CD4-positive, CD25-positive, alpha-beta regulatory T cell (primary cell): ENCODE data around the gene HDAC10. TPM values are rescaled to one million over a fixed set of nuclear protein-coding genes. Genes with fewer than 3 reads are reported as not detected.

Source experiments
- ATAC-seq, 2 donors: fragments of 150-1000 bp; cut with Tn5 transposase; one replicate each; pipeline ENCODE4 v1.10.0; 2021; ENCODE audit warnings: low read depth in 2 of 2, moderate number of reproducible peaks in 2 of 2, moderate library complexity in 1 of 2
- DNase-seq, 3 donors: peaks; one replicate each; pipeline versions ENCODE4 v3.0.0 to v3.0.0-alpha.2; 2012 to 2022; ENCODE audit warnings: mixed read lengths in 1 of 3
- H3K27ac ChIP-seq: one replicate; pipeline ENCODE4 v1.7.0; 2013; ENCODE audit warnings: mild to moderate bottlenecking, low read length; ENCODE audit not compliant: insufficient read depth, poor library complexity, severe bottlenecking
- H3K27me3 ChIP-seq: one replicate; pipeline ENCODE4 v1.7.0; 2013; ENCODE audit warnings: low read length; ENCODE audit not compliant: control insufficient read depth, insufficient read depth
- H3K36me3 ChIP-seq: one replicate; pipeline ENCODE4 v1.7.0; 2013; ENCODE audit warnings: mild to moderate bottlenecking, low read length, moderate library complexity; ENCODE audit not compliant: control insufficient read depth, insufficient read depth
- H3K4me1 ChIP-seq: 2 replicates; pipeline ENCODE4 v1.7.0; 2013; ENCODE audit warnings: mild to moderate bottlenecking, low read length; ENCODE audit not compliant: insufficient read depth, control insufficient read depth, poor library complexity, severe bottlenecking
- H3K4me3 ChIP-seq: one replicate; pipeline ENCODE4 v1.7.0; 2013; ENCODE audit warnings: low read depth, mild to moderate bottlenecking, low read length, moderate library complexity
- H3K9me3 ChIP-seq, 2 experiments: 1 replicate in 1 of 2; 2 replicates in 1 of 2; pipeline ENCODE4 v1.7.0; 2013; ENCODE audit warnings: low read length in 2 of 2, mild to moderate bottlenecking in 1 of 2, moderate library complexity in 1 of 2; ENCODE audit not compliant: control insufficient read depth in 2 of 2
- H3K27ac Mint-ChIP-seq, 3 donors: one replicate each; pipeline ENCODE4 v1.8.0; 2020 to 2022; ENCODE audit warnings: mild to moderate bottlenecking in 3 of 3, mixed read lengths in 3 of 3, moderate library complexity in 2 of 3
- H3K27me3 Mint-ChIP-seq: one replicate; pipeline ENCODE4 v1.8.0; 2022; ENCODE audit warnings: mild to moderate bottlenecking, mixed read lengths
- H3K36me3 Mint-ChIP-seq: one replicate; pipeline ENCODE4 v1.8.0; 2020; ENCODE audit warnings: mixed read lengths
- H3K4me1 Mint-ChIP-seq, 4 donors: one replicate each; pipeline ENCODE4 v1.8.0; 2020 to 2022; ENCODE audit warnings: mixed read lengths in 4 of 4, mild to moderate bottlenecking in 1 of 4
- H3K4me3 Mint-ChIP-seq, 4 donors: one replicate each; pipeline ENCODE4 v1.8.0; 2020 to 2022; ENCODE audit warnings: mild to moderate bottlenecking in 4 of 4, mixed read lengths in 4 of 4, moderate library complexity in 3 of 4
- H3K9me3 Mint-ChIP-seq, 7 donors: one replicate each; pipeline ENCODE4 v1.8.0; 2020 to 2022; ENCODE audit warnings: mixed read lengths in 7 of 7, mild to moderate bottlenecking in 3 of 7, moderate library complexity in 2 of 7
- polyA plus RNA-seq, 4 donors: library from polyadenylated mRNA; unstranded; fragments of 300-500 nt; fragmentation: Illumina TruSeq; gene quantifications; one replicate each; pipeline ENCODE4 v1.2.3, GENCODE V29; 2021
- total RNA-seq: library from RNA; stranded (reverse); gene quantifications from one replicate; pipeline ENCODE4 v1.2.3, GENCODE V29; 2022

Gene HDAC10
- total and polyA plus RNA-seq, 5 donors from 2014 or later, result 6.0 to 125 (median 7.5) TPM

GRCh38 chr22:50264946-50265669, 14.0 kb upstream of the HDAC10 start:
- DNase-seq, result no peak
- no peaks in the 10 kb centered on the region for H3K36me3 ChIP-seq
- no peak overlapping the region for H3K4me3 ChIP-seq
- H3K27me3 ChIP-seq, result no peaks in the 10 kb centered on the region
- H3K4me3 Mint-ChIP-seq, result no peak overlapping the region
- no peak for ATAC-seq
- H3K27ac ChIP-seq, result no peak overlapping the region
- H3K9me3 ChIP-seq, result no peaks in the 10 kb centered on the region
- H3K4me1 Mint-ChIP-seq, result peaks cover 0 to 20% (median 3%) of the 10 kb centered on the region in 4 donors
- no peaks in the 10 kb centered on the region for H3K9me3 Mint-ChIP-seq
- H3K36me3 Mint-ChIP-seq, result no peaks in the 10 kb centered on the region
- peaks cover 22% of the 10 kb centered on the region for H3K27me3 Mint-ChIP-seq
- peaks cover 24% of the 10 kb centered on the region for H3K4me1 ChIP-seq
- H3K27ac Mint-ChIP-seq, result no peak overlapping the region

- H3K4me3 ChIP-seq, result no peak overlapping the region
- no peaks in the 10 kb centered on the region for H3K9me3 ChIP-seq
- Mint-ChIP-seq H3K27me3 (peaks cover 29% of the 10 kb centered on the region), H3K4me1 (peaks cover 0 to 18% (median 3%) of the 10 kb centered on the region in 4 donors), H3K9me3 (no peaks in the 10 kb centered on the region), H3K27ac (no peak overlapping the region), H3K4me3 (no peak overlapping the region), H3K36me3 (no peaks in the 10 kb centered on the region)
- H3K4me1 ChIP-seq, result peaks cover 18% of the 10 kb centered on the region
- H3K36me3 ChIP-seq, result no peaks in the 10 kb centered on the region
- ATAC-seq, result no peak
- no peaks in the 10 kb centered on the region for H3K27me3 ChIP-seq
- H3K27ac ChIP-seq, result no peak overlapping the region
- no peak for DNase-seq
Observed at GRCh38 chr22:50264104-50264745, 13.2 kb upstream of the HDAC10 start.

- H3K27ac Mint-ChIP-seq, result no peak overlapping the region
- no peaks in the 10 kb centered on the region for H3K36me3 ChIP-seq
- H3K9me3 Mint-ChIP-seq, result no peaks in the 10 kb centered on the region
- DNase-seq (no peak), ATAC-seq (no peak)
- no peaks in the 10 kb centered on the region for H3K36me3 Mint-ChIP-seq
- no peak overlapping the region for H3K27ac ChIP-seq
- no peaks in the 10 kb centered on the region for H3K9me3 ChIP-seq
- H3K4me1 Mint-ChIP-seq, result peaks cover 0 to 11% (median 1%) of the 10 kb centered on the region in 4 donors
- H3K27me3 ChIP-seq, result no peaks in the 10 kb centered on the region
- H3K4me1 ChIP-seq, result peaks cover 15% of the 10 kb centered on the region
- no peak overlapping the region for H3K4me3 ChIP-seq
- H3K27me3 Mint-ChIP-seq, result peaks cover 34% of the 10 kb centered on the region
- H3K4me3 Mint-ChIP-seq, result no peak overlapping the region
Observed at GRCh38 chr22:50262973-50263617, 12.0 kb upstream of the HDAC10 start.

GRCh38 chr22:50262460-50262911, 11.4 kb upstream of the HDAC10 start:
- peak overlapping the region in 1 of 3 donors; percentile 26 for H3K27ac Mint-ChIP-seq
- DNase-seq (no peak), ATAC-seq (no peak)
- H3K27ac ChIP-seq, result no peak overlapping the region
- H3K27me3 Mint-ChIP-seq, result peaks cover 34% of the 10 kb centered on the region
- no peaks in the 10 kb centered on the region for H3K27me3 ChIP-seq
- peak overlapping the region; percentile 2 to 70 (median 42) for H3K4me3 Mint-ChIP-seq
- H3K9me3 ChIP-seq, result no peaks in the 10 kb centered on the region
- H3K4me1 ChIP-seq, result peaks cover 12% of the 10 kb centered on the region
- no peaks in the 10 kb centered on the region for H3K9me3 Mint-ChIP-seq
- H3K36me3 ChIP-seq, result no peaks in the 10 kb centered on the region
- H3K36me3 Mint-ChIP-seq, result no peaks in the 10 kb centered on the region
- H3K4me1 Mint-ChIP-seq, result peaks cover 0 to 10% (median under 1%) of the 10 kb centered on the region in 4 donors
- no peak overlapping the region for H3K4me3 ChIP-seq

- Histone ChIP-seq H3K27ac (no peak within 1 kb of the TSS), H3K36me3 (no peaks in the 10 kb centered on the region), H3K4me1 (peaks cover 12% of the 10 kb centered on the region), H3K4me3 (no peak within 1 kb of the TSS), H3K27me3 (no peaks in the 10 kb centered on the region), H3K9me3 (no peaks in the 10 kb centered on the region)
- DNase-seq (no peak), ATAC-seq (no peak)
- H3K27me3 Mint-ChIP-seq, result peaks cover 34% of the 10 kb centered on the region
- H3K27ac Mint-ChIP-seq, result peak within 1 kb of the TSS in 1 of 3 donors; percentile 26
- H3K36me3 Mint-ChIP-seq, result no peaks in the 10 kb centered on the region
- H3K4me3 Mint-ChIP-seq, result peak within 1 kb of the TSS in 3 of 4 donors; percentile 38 to 70 (median 46)
- peaks cover 0 to 10% (median under 1%) of the 10 kb centered on the region in 4 donors for H3K4me1 Mint-ChIP-seq
- H3K9me3 Mint-ChIP-seq, result no peaks in the 10 kb centered on the region
Observed at GRCh38 chr22:50261615-50262459, 10.8 kb upstream of the HDAC10 start, which contains the start of gene MAPK12. MAPK12 (minus strand) TSS chr22:50261683; CDS start chr22:50261509, 174 bp downstream.

GRCh38 chr22:50260801-50261614, 9.9 kb upstream of the HDAC10 start:
- Histone ChIP-seq H3K4me1 (peaks cover 12% of the 10 kb centered on the region), H3K27me3 (no peaks in the 10 kb centered on the region), H3K36me3 (no peaks in the 10 kb centered on the region), H3K9me3 (no peaks in the 10 kb centered on the region), H3K4me3 (no peak overlapping the region), H3K27ac (no peak overlapping the region)
- peaks cover 0 to 10% (median under 1%) of the 10 kb centered on the region in 4 donors for H3K4me1 Mint-ChIP-seq
- no peak overlapping the region for H3K4me3 Mint-ChIP-seq
- no peaks in the 10 kb centered on the region for H3K9me3 Mint-ChIP-seq
- peaks cover 31% of the 10 kb centered on the region for H3K27me3 Mint-ChIP-seq
- no peak overlapping the region for H3K27ac Mint-ChIP-seq
- ATAC-seq, result no peak
- H3K36me3 Mint-ChIP-seq, result no peaks in the 10 kb centered on the region
- peak in 1 of 3 donors; percentile 48 for DNase-seq
